NCI-H2171 treated with DMSO at 0.1 percent for 48 hours (cell line): ENCODE data around the gene RIPPLY2.

Experiments
- DNase-seq: peaks from one replicate; lab custom pipeline; 2025; lab: John Stamatoyannopoulos, UW

Gene RIPPLY2

DNA sequence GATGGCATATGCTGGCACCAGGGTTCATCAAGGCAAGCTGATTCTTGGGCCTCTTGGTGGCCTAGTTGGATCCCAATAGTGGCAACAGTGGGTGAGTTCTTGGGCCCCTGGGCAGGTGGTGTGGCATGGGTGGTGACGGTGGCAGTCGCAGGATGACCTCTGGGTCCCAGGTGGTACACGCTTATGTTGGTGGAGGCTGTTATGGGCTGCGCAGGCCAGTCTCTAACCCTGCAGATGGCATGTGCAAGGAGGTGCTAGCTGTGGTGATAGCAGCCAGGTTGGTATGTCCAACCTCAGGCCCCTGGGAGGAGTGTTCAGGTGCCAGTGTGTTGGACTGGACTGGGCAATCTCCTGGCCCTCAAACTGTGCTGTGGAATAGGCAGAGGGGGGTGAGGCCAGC is 52.5 kb downstream of the RIPPLY2 start:
- no peak for DNase-seq
